GM10847 (cell line): ENCODE measurements around the gene ASB13.

ENCODE experiments used
- POLR2A ChIP-seq: IDR thresholded peaks from 2 replicates; pipeline ENCODE4 v1.6.1; 2011; ENCODE audit not compliant: insufficient read length; ENCODE audit errors: extremely low read depth

The ASB13 gene

DNA sequence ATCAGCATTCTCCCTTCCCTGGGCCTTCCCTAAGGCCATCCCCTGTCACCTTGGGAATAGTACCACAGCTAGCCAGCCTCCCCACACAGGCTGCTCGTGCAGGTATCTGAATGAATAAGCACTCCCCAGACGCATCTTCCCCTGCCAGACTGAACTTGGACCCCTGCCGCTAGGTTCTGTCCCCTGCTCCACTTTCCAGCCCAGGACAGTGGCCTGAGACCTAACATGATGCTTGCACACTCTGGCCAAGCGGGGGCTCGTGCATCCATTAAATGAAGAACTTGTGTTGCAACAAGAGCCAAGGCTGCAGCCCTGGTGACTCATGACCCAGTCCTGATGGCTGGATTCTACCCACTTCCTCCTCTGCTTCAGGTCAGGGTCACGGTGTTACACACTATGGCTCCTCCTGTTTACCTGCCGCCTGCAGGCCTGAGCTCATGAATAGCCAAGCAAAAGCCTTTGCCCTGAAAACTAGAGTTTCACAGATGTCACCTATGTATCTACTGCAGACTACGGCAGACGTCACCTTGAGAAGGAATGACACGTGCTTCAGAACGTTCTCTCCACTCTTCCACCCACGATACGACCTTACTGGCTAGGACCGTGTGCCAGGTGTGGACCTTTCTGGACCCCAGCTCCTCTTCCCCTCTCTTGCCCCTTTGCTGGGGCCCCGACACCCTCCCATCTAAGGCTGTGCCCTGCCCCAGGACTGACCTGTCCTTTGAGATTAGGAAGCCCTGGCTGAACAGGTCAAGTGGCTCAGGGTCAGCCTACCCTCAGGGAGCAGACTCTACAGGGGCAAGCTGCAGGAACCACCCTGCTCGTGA is 6.5 kb downstream of the ASB13 start:
- no peak for TF ChIP-seq POLR2A

DNA sequence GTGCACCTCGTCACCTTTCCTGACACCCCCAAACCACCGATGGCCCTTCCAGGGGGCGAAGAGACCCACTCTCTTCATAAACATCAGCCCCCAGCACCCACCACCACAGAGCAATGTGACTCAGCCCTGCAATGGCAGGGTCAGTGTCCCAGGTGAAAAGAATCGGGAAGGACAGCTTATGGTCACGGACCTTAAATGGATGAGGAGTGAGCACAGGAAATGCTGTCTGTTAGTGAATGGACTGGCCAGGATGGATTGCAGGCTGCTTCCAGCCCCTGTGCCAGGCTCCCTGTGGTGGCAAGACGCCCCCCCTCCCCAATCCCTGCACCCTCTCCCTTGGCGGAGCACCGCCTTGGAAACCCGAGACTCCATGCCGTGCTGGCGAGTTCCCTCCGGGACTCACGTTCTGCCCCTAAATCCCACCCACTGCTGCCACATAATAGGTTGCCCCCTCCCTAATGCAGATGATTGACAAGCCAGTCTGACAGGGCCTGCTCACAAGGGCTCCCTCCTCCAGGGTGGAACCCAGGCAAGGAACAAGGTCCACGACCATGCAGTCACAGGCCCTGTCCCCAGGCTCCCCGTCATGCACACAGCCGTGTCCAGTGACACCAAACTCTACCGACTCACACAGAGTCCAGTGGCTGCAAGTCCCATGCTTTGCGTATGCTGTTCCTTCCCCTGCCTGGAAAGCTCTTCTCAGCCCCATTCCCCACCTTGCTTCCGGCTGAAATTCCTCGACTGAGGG is 7.3 kb downstream of the ASB13 start:
- TF ChIP-seq POLR2A = no peak

DNA sequence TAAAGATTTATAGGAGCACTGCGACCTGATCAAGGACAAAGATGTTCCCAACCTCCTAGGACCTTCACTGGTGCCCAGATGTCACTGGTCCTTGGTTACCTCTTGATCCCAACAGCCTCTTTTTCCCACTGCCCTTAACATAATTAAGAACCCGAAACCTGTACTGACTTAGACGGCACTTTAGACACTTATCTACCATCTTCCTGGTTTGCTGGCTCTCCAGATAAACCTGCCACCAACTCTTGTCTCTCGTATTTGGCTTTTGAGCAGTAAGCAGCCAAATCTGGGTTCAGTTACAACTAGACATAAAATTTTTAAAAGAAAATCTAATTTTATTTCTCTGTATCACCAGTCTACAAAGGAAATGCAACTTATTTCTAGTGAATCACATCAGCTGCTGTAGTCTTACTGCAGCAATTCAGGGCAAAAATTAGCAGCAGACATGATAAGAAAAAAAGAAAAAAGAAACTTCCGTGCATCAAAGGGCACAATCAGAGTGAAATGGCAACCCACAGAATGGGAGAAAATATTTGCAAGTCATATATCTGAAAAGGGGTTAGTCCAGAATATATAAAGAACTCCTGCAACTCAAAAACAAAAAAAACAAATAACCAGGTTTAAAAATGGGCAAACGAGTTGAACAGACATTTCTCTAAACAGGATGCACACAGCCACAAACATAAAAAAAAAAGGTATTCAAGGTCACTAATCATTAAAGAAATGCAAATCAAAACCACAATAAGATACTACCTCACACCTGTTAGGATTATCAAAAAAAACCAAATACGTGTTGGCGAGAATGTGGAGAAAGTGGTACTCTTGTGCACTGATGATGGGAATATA is 9.4 kb downstream of the ASB13 start:
- no peak for TF ChIP-seq POLR2A

GRCh38 chr10:5655121-5655520 is 11.3 kb downstream of the ASB13 start:
- TF ChIP-seq POLR2A = no peak

DNA sequence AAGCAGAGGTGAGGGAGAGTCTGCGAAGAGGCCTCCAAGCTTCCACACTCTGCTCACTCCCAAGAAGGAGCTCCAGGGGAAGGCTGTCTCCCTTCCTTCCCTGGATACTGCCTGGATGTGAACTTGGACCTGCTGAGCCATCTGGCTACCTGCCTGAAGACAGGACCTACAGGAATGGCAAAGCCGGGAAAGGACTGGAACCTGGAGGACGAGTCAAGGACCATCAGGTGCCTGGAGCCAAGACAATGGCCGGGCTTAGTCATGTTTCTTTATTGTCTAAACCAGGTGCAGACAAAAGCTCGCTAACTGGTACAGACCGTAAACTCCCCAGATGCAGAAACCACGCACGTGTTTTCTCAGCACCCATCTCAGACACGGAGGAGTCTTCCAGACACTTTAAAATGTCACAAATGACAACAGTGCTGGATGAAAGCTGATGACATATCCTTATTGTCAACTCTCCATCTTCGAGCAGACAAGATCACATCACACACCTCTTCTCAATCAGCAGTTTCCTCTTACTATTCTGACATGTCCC is 12.1 kb downstream of the ASB13 start:
- no peak for TF ChIP-seq POLR2A

DNA sequence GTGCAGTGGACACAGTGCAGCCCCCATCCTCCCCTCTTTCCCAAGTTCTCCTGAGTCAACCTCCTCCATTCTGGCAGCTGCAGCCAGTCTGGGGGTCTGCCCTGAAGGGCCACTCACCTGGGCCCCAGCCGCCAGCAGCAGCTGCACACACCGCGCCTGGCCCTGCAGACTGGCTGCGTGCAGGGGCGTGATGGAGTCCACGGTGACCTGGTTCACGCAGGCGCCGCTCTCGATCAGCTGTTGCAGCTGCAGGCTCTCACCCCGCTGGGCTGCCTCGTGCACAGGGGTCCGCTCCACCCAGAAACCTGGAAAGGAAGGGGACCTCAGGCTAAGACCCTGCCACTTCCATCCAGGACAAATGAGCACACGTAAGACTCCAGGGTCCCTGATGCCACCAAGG is 13.6 kb downstream of the ASB13 start:
- no peak for TF ChIP-seq POLR2A

GRCh38 chr10:5651388-5651764 is 15.0 kb downstream of the ASB13 start:
- no peak for TF ChIP-seq POLR2A

- no peak for TF ChIP-seq POLR2A
Measured at GRCh38 chr10:5650664-5651387, 15.6 kb downstream of the ASB13 start.

- no peak for TF ChIP-seq POLR2A
Measured at GRCh38 chr10:5649746-5650145, 16.6 kb downstream of the ASB13 start.

GRCh38 chr10:5648494-5649457 is 17.6 kb downstream of the ASB13 start:
- TF ChIP-seq POLR2A = no peak

- no peak for TF ChIP-seq POLR2A
Measured at GRCh38 chr10:5647507-5648240, 18.7 kb downstream of the ASB13 start.

DNA sequence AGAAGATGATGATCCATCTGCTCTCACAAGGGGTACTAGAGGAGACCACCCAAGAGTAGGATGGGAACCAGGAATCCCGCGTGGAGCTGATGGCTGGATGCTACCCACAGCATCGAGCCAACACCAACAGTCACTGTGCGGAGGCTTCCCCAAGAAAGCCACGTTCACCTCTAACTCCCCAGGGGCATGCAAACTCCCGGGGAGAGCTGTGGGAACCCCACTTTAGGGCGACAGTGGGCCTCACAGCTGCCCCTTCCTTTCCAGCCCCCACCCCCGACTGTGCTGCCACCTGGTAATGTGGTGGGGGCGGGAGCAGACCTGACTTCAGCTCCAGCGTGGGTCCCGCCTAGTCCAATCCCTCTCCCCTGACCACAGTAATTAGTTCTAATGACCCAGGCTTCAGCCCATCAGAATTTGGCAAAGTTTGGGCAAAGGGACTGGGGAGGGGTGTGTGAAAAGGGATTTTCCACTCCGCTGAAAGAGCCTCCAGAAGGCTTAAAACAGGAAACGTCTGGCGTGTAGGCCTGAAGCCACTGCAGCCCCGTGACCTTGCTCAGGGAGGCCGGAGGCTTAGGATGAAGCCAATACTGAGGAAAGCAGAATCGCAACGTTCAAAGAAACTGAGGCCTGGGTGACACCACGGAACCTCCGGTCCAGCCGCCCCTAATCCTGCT is 20.3 kb downstream of the ASB13 start:
- no peak for TF ChIP-seq POLR2A
